K562 (cell line): Measurements from ENCODE around the gene ATG10. TPM values are rescaled to one million over a fixed set of nuclear protein-coding genes. Genes with fewer than 3 reads are reported as not detected.

Experiments used
- CBFB ChIP-seq: sonication (generic); formaldehyde crosslinking; IDR thresholded peaks from 2 replicates; pipeline ENCODE4 v1.4.0; 2020; ENCODE audit warnings: mild to moderate bottlenecking, missing genetic modification reagents
- CBX1 ChIP-seq: sonication (generic); IDR thresholded peaks from 2 replicates; pipeline ENCODE4 v1.6.1; 2016; ENCODE audit warnings: antibody characterized with exemption, low read depth, mild to moderate bottlenecking
- CEBPG ChIP-seq, 3 experiments: fragments of 200-800 bp in 1 of 3; sonication (Bioruptor generic) in 1 of 3; sonication (generic) in 1 of 3; formaldehyde crosslinking in 1 of 3; IDR thresholded peaks in 2 of 3; conservative IDR thresholded peaks in 1 of 3; 2 replicates each; pipeline versions ENCODE4 v1.6.1 to v1.8.0; 2016 to 2022; ENCODE audit warnings: missing compliant biosample characterization in 2 of 3, missing genetic modification characterization in 2 of 3, mild to moderate bottlenecking in 1 of 3, missing genetic modification reagents in 1 of 3
- CTCF ChIP-seq, 3 experiments: IDR thresholded peaks in 2 of 3; conservative IDR thresholded peaks in 1 of 3; 2 replicates each; pipeline ENCODE4 v1.5.1; 2011 to 2012; ENCODE audit warnings: low read length in 3 of 3, mild to moderate bottlenecking in 3 of 3, control low read depth in 2 of 3, improper control_type of control experiment in 1 of 3, inconsistent platforms in 1 of 3, low read depth in 1 of 3, mixed read lengths in 1 of 3, moderate library complexity in 1 of 3; ENCODE audit not compliant: insufficient read depth in 2 of 3
- DPF2 ChIP-seq: fragments of 450-650 bp; IDR thresholded peaks from 2 replicates; pipeline ENCODE4 v1.6.1; 2016
- EHMT2 ChIP-seq: fragments of 450-650 bp; IDR thresholded peaks from 2 replicates; pipeline ENCODE4 v1.6.1; 2018; ENCODE audit warnings: antibody characterized with exemption
- ESRRA ChIP-seq: fragments of 450-650 bp; IDR thresholded peaks from 2 replicates; pipeline ENCODE4 v1.6.1; 2014; ENCODE audit warnings: low read depth, mild to moderate bottlenecking, moderate library complexity, borderline replicate concordance
- GATA2 ChIP-seq: sonication (generic); formaldehyde crosslinking; IDR thresholded peaks from 2 replicates; pipeline ENCODE4 v1.4.0; 2020; ENCODE audit warnings: mild to moderate bottlenecking, missing genetic modification reagents
- HNRNPUL1 ChIP-seq: fragments of 200-400 bp; formaldehyde crosslinking; IDR thresholded peaks from 2 replicates; pipeline ENCODE4 v1.6.1; 2017; ENCODE audit warnings: low read length
- MYNN ChIP-seq, 2 experiments: sonication (generic); formaldehyde crosslinking in 1 of 2; IDR thresholded peaks; 2 replicates each; pipeline versions ENCODE4 v1.5.0 to v1.6.1; 2016 to 2020; ENCODE audit warnings: antibody characterized with exemption in 1 of 2, missing genetic modification reagents in 1 of 2
- NELFE ChIP-seq: IDR thresholded peaks from 2 replicates; pipeline ENCODE4 v1.6.1; 2011; ENCODE audit warnings: mild to moderate bottlenecking; ENCODE audit not compliant: insufficient read depth, insufficient read length
- NFIX ChIP-seq: fragments of 250-450 bp; sonication (Bioruptor Pico); IDR thresholded peaks from 2 replicates; pipeline ENCODE4 v1.4.0; 2020; ENCODE audit warnings: low read depth, mild to moderate bottlenecking, moderate library complexity
- PML ChIP-seq: IDR thresholded peaks from 2 replicates; pipeline ENCODE4 v1.6.1; 2012; ENCODE audit warnings: low read length, inconsistent platforms
- TAF1 ChIP-seq: IDR thresholded peaks from 2 replicates; pipeline ENCODE4 v1.6.1; 2011; ENCODE audit warnings: mild to moderate bottlenecking, low read length, moderate library complexity; ENCODE audit not compliant: insufficient read depth, control insufficient read depth, severe bottlenecking; ENCODE audit errors: extremely low read depth
- TAL1 ChIP-seq: fragments of 450-650 bp; IDR thresholded peaks from 2 replicates; pipeline ENCODE4 v1.6.1; 2016; ENCODE audit warnings: mild to moderate bottlenecking
- TFAM ChIP-seq: fragments of 250-450 bp; sonication (Bioruptor Pico); conservative IDR thresholded peaks from 2 replicates; pipeline ENCODE4 v1.5.0; 2021; ENCODE audit warnings: mild to moderate bottlenecking, moderate library complexity
- ZFP91 ChIP-seq: sonication (generic); formaldehyde crosslinking; IDR thresholded peaks from 2 replicates; pipeline ENCODE4 v1.8.0; 2022; ENCODE audit warnings: mild to moderate bottlenecking, missing genetic modification reagents
- ZNF217 ChIP-seq: sonication (generic); formaldehyde crosslinking; IDR thresholded peaks from 2 replicates; pipeline ENCODE4 v1.8.0; 2022; ENCODE audit warnings: mild to moderate bottlenecking, missing genetic modification reagents
- ZNF583 ChIP-seq: fragments of 250-450 bp; sonication (Bioruptor Pico); IDR thresholded peaks from 2 replicates; pipeline ENCODE4 v1.4.0; 2020
- polyA plus RNA-seq, 8 experiments: library from polyadenylated mRNA; depleted of rRNA in 4 of 8; stranded (reverse) in 5 of 8; unstranded in 3 of 8; fragments of >200 nt; fragmentation: Nextera tagmentation in 2 of 8; fragmentation: Illumina TruSeq in 1 of 8; extraction: Ambion mirVana in 2 of 8; extraction: Trizol in 1 of 8; gene quantifications; 2 replicates each; pipeline versions ENCODE4 v1.2.1 to v1.2.3, GENCODE V29; 2011 to 2014; ENCODE audit warnings: inconsistent platforms in 1 of 8, missing spikeins in 1 of 8
- total RNA-seq, 7 experiments: library from RNA; depleted of rRNA in 6 of 7; stranded (reverse); fragments of >200 nt in 6 of 7; fragmentation: Illumina TruSeq in 2 of 7; extraction: Trizol in 2 of 7; gene quantifications; 2 replicates each; pipeline versions ENCODE4 v1.2.1 to v1.2.3, GENCODE V29; 2011 to 2021; ENCODE audit warnings: low replicate concordance in 1 of 7
- TF ChIP-seq, protein P1 (sequence below), 2 experiments: fragments of 450-650 bp in 1 of 2; sonication (generic) in 1 of 2; formaldehyde crosslinking in 1 of 2; IDR thresholded peaks in 1 of 2; conservative IDR thresholded peaks in 1 of 2; 2 replicates each; pipeline versions ENCODE4 v1.6.1 to v1.8.1; 2016 to 2023; ENCODE audit warnings: mild to moderate bottlenecking in 2 of 2, moderate library complexity in 2 of 2, inconsistent platforms in 1 of 2, missing genetic modification reagents in 1 of 2
- TF ChIP-seq, protein P2 (sequence below), 2 experiments: fragments of 450-650 bp in 1 of 2; IDR thresholded peaks; 2 replicates each; pipeline ENCODE4 v1.6.1; 2011 to 2017; ENCODE audit warnings: low read depth in 2 of 2, antibody characterized with exemption in 1 of 2, borderline replicate concordance in 1 of 2, low read length in 1 of 2, mild to moderate bottlenecking in 1 of 2, mixed read lengths in 1 of 2; ENCODE audit not compliant: control insufficient read depth in 1 of 2

ATG10 gene
- total and polyA plus RNA-seq, 9 of the 15 experiments (the other 6 are each of a cell fraction or from before 2014, with no cell fraction given), result 7.0 to 18.8 (median 14.6) TPM

- TF ChIP-seq CEBPG (CRISPR knock-in tag; IDR thresholded peaks at IDR 0.05), result no peak
- TF ChIP-seq CEBPG (tag; conservative IDR thresholded peaks at IDR 0.05 in 1 of 2, IDR thresholded peaks at IDR 0.05 in 1 of 2), result no peak
- no peak for TF ChIP-seq TAF1
- TF ChIP-seq DPF2, result peak; percentile 38; the same call in 1 of the 2 replicates
- peak; percentile 26; the same call in 1 of the 2 replicates for TF ChIP-seq PML
- TF ChIP-seq CBX1, result no peak
- peak; percentile 86 for TF ChIP-seq GATA2 (CRISPR knock-in tag)
- no peak for TF ChIP-seq MYNN (IDR thresholded peaks at IDR 0.05)
- no peak for TF ChIP-seq MYNN (CRISPR knock-in tag; IDR thresholded peaks at IDR 0.05)
- no peak for TF ChIP-seq NFIX (CRISPR knock-in tag)
- TF ChIP-seq, protein P1, sequence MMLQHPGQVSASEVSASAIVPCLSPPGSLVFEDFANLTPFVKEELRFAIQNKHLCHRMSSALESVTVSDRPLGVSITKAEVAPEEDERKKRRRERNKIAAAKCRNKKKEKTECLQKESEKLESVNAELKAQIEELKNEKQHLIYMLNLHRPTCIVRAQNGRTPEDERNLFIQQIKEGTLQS (IDR thresholded peaks at IDR 0.05), result no peak
- TF ChIP-seq, protein P1 (CRISPR knock-in tag; conservative IDR thresholded peaks at IDR 0.05), result no peak
- peak in 1 of 3 experiments; percentile 4; a peak in 1 of 6 replicates for TF ChIP-seq CTCF (IDR thresholded peaks at IDR 0.05 in 2 of 3, conservative IDR thresholded peaks at IDR 0.05 in 1 of 3; ENCODE audit: insufficient read depth in 2 of 3, low read depth in 1 of 3, low read length in 3 of 3)
- TF ChIP-seq, protein P2, sequence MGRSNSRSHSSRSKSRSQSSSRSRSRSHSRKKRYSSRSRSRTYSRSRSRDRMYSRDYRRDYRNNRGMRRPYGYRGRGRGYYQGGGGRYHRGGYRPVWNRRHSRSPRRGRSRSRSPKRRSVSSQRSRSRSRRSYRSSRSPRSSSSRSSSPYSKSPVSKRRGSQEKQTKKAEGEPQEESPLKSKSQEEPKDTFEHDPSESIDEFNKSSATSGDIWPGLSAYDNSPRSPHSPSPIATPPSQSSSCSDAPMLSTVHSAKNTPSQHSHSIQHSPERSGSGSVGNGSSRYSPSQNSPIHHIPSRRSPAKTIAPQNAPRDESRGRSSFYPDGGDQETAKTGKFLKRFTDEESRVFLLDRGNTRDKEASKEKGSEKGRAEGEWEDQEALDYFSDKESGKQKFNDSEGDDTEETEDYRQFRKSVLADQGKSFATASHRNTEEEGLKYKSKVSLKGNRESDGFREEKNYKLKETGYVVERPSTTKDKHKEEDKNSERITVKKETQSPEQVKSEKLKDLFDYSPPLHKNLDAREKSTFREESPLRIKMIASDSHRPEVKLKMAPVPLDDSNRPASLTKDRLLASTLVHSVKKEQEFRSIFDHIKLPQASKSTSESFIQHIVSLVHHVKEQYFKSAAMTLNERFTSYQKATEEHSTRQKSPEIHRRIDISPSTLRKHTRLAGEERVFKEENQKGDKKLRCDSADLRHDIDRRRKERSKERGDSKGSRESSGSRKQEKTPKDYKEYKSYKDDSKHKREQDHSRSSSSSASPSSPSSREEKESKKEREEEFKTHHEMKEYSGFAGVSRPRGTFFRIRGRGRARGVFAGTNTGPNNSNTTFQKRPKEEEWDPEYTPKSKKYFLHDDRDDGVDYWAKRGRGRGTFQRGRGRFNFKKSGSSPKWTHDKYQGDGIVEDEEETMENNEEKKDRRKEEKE (IDR thresholded peaks at IDR 0.05; ENCODE audit: borderline replicate concordance in 1 of 2, control insufficient read depth in 1 of 2, low read depth in 2 of 2, low read length in 1 of 2), result no peak
- peak; percentile 34; the same call in 1 of the 2 replicates for TF ChIP-seq ESRRA
- no peak for TF ChIP-seq ZFP91 (CRISPR knock-in tag)
- TF ChIP-seq NELFE, result no peak
- no peak for TF ChIP-seq ZNF217 (CRISPR knock-in tag)
- TF ChIP-seq CBFB, result no peak
- no peak for TF ChIP-seq TFAM (CRISPR knock-in tag)
- no peak for TF ChIP-seq EHMT2
- no peak for TF ChIP-seq HNRNPUL1
- TF ChIP-seq TAL1, result peak; percentile 28
- TF ChIP-seq ZNF583 (CRISPR knock-in tag), result no peak
These were observed 139.4 kb downstream of the ATG10 start (continued) for GRCh38 chr5:82111191-82111590.
